Activated T-cell treated with anti-CD3 and anti-CD28 coated beads for 48 hours (primary cell): ENCODE measurements around the gene OR2AE1.

Experiments
- DNase-seq: peaks from one replicate; pipeline ENCODE4 v3.0.0-alpha.2; 2020; ENCODE audit warnings: low read depth

The OR2AE1 gene

GRCh38 chr7:99855236-99855635 is 21.6 kb downstream of the OR2AE1 start:
- DNase-seq: no peak

DNA sequence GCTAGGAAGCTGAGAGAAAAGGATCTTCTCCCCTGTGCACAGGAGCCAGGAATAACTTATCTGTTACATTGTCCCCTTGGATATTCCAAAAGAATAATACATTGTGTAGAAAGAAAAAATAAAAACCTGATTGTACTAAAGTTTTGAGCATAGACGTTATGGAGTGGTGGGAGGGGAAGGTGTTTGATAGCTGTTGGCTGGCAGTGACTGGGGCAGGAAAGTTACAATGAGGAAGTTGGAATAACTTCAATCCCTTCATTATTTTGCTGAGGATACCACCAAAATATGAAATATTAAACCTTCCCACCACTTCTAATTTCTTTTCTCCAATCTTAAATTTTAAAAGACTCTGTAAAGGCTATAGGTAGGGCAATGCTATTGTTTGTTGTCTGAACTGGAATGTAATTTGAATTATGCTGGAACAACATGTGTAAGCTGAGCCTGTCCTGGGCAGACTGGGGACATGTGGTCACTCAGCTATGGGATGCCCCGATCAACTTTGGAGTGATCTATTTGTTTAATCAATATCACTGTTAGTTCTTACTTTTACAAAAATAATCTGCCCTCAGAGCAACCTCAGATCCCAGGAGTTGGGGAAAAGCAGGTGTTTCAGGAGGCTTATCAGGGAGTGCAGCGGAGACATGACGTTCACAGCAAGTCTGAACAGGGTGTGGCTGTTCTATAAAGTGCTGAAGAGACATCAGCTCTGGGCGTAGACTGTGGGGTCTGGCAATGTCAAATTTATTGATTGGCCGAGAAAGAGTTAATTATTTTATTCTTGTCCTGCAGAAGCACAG is 28.2 kb downstream of the OR2AE1 start:
- DNase-seq: no peak

DNA sequence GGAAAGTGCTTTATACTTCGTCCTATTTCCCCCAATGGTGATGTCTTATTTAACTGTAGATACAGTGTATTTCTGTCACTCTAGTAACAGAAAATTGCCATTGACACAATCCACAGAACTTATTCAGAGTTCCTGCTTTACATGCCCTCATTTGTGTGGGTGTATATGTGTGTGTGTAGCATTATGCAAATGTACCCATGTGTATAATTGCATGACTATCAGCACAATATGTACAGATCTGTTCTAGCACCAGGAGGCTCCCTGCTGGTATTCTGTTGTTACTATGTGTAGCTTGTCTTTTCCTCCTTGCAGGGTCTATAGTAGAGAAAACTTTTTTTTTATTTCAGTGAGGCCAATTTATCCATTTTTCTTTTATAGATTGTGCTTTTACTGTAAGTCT is 32.5 kb downstream of the OR2AE1 start:
- DNase-seq: no peak

GRCh38 chr7:99843808-99844207 is 33.0 kb downstream of the OR2AE1 start:
- no peak for DNase-seq

DNA sequence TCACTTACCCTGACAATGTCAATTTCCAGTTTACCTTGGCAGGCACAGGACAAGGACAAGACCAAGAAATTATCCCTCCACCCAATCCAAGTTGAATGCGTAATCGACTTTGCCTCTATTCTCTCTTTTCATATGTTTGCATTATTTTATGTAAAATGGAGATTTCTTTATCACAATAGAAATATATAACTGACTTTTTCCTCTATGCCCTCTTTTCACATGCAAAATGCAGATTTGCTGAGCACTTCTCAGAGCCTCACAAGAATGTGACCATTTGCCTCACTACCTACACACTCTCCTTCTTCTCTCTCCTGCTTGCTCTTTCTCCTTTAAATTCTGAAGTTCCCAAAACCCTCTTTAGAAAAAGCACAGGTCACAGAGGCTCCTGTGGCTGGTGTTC is 33.9 kb downstream of the OR2AE1 start:
- no peak for DNase-seq

GRCh38 chr7:99840136-99840869 is 36.5 kb downstream of the OR2AE1 start:
- no peak for DNase-seq

- no peak for DNase-seq
These were observed 37.4 kb downstream of the OR2AE1 start for GRCh38 chr7:99839287-99840021.

- no peak for DNase-seq
These were observed 39.0 kb downstream of the OR2AE1 start for GRCh38 chr7:99837649-99838361.

DNA sequence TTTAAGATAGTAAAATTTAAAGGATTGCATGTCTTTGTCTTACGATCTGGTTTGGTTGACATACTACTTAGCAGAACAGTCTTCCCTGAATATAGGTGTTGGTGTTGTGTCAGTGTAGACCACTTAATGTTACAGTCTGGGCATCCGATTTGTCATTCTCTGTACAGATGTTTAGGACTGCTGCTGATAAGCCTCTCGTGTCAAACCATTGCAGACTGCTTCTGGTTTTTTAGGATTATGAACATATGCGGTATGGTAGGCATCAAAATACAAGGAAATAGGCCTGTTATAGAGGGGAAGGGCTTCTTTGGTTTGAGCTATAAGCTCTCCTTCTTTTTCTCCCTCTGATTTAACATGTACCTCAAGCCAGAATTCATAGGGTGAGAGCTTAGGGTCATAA is 41.6 kb downstream of the OR2AE1 start:
- no peak for DNase-seq

GRCh38 chr7:99834382-99834781 is 42.5 kb downstream of the OR2AE1 start:
- no peak for DNase-seq

DNA sequence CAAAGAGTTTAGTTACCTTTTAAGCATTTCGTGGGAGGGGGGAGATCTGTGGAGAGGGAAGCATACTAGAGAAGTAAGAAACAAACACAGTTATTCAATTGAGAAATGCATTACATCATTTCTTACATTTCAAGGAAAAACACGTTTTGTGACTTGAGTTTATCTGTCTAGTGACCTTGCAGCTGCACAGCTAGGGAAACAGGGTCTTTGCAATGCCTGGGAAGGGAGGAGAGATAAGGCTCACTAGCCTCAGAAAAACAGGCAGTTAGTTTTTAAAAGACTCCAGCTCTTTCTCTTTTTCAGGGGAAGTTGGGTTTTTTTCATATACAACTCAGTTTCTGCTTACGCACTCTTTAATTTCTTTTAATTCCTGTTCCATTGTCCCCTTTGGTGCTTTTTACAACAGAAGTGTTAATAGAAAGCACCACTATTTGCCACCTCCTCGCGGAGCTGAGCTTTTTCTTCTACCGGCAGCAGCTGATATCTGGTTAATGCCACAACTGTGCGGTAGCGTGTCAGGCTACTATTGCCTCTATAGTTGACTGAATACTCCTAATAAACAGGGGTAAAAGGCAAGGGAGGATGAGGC is 43.5 kb downstream of the OR2AE1 start:
- no peak for DNase-seq

GRCh38 chr7:99831595-99831994 is 45.2 kb downstream of the OR2AE1 start:
- no peak for DNase-seq

- no peak for DNase-seq
These were observed 47.2 kb downstream of the OR2AE1 start for GRCh38 chr7:99829524-99830160.

GRCh38 chr7:99828811-99829210 is 48.0 kb downstream of the OR2AE1 start:
- DNase-seq: no peak

DNA sequence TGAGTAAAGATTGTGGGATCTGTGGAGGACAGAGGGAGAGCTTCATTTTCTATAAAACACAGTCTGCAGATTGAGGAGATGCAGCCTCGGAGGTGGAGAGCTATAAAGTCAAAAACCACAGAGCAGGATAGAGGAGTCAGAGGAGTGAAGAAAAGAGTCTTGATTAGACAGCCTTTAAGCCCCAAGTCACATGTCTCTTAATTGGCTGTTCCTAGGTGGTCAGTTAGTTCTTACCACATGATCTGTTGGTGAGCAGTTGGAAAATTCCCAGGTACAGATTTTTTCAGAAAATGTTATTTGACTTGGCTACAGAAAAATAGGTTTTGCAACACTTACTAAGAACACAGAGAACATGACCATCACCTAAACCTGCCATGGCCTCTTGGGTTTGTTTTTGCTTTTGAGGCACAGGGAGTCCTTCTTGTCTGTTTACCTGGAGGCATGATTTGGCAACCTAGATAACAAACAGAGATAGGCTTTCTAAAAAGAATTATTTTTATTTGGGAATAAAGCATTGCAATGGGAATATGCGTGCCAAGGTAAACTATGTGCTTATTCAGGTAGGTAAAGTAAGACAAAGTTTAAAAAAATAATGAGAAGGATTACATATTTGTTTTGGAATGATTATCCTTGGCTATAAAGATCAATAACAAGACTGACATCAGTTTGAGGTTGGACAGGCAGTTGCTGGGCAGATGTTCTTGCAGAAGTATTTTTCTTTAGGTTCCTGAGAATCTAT is 49.6 kb downstream of the OR2AE1 start:
- DNase-seq: no peak
